PC-3 (cell line): ENCODE data around the gene KCNC1. TPM values are rescaled to one million over a fixed set of nuclear protein-coding genes. Genes with fewer than 3 reads are reported as not detected.

Experiments used
- ATAC-seq: fragments of 200-7000 bp; cut with Tn5 transposase; 2 replicates; pipeline ENCODE4 v1.9.1; 2020; ENCODE audit warnings: mild to moderate bottlenecking, moderate library complexity
- BruUV-seq: library from RNA; stranded (reverse); fragments of 400-500 nt; replicated peaks from 2 replicates; lab custom pipeline; 2021; lab: Mats Ljungman, UMichigan
- CTCF ChIA-PET: fragments of 300-600 bp; sonication (Branson Sonifier 250); formaldehyde crosslinking; loops from one replicate; lab custom pipeline; 2022; ENCODE audit warnings: antibody characterized with exemption; lab: Charles Lee
- POLR2A ChIA-PET: fragments of 300-600 bp; sonication (Branson Sonifier 250); formaldehyde crosslinking; loops from one replicate; lab custom pipeline; 2022; ENCODE audit warnings: antibody characterized with exemption; ENCODE audit not compliant: unreplicated experiment; lab: Charles Lee
- DNase-seq: peaks from one replicate; pipeline ENCODE4 v3.0.0-alpha.2; 2015
- H2AFZ ChIP-seq: fragments of 300-600 bp; sonication (generic); 2 replicates; pipeline ENCODE4 v1.6.0; 2016; ENCODE audit warnings: antibody characterized with exemption, low read length
- H3F3A ChIP-seq: fragments of 300-600 bp; sonication (generic); one replicate; pipeline ENCODE4 v1.6.0; 2017; ENCODE audit warnings: antibody characterized with exemption, low read length, control low read depth, mild to moderate bottlenecking; ENCODE audit not compliant: unreplicated experiment
- H3K27ac ChIP-seq: fragments of 300-600 bp; sonication (generic); 2 replicates; pipeline ENCODE4 v1.5.1; 2016; ENCODE audit warnings: mild to moderate bottlenecking, low read length
- H3K27me3 ChIP-seq: fragments of 300-600 bp; sonication (generic); 2 replicates; pipeline ENCODE4 v1.6.1; 2016; ENCODE audit warnings: low read length, mixed read lengths
- H3K36me3 ChIP-seq: fragments of 300-600 bp; sonication (generic); 2 replicates; pipeline ENCODE4 v1.6.1; 2016; ENCODE audit warnings: low read depth, mixed run types, low read length, mixed read lengths
- H3K4me1 ChIP-seq: fragments of 300-600 bp; sonication (generic); 2 replicates; pipeline ENCODE4 v1.5.1; 2016; ENCODE audit warnings: low read length; ENCODE audit not compliant: insufficient read depth
- H3K4me2 ChIP-seq: fragments of 300-600 bp; sonication (generic); 2 replicates; pipeline ENCODE4 v1.6.0; 2016; ENCODE audit warnings: low read length
- H3K4me3 ChIP-seq: fragments of 300-600 bp; sonication (generic); 2 replicates; pipeline ENCODE4 v1.5.1; 2016; ENCODE audit warnings: mild to moderate bottlenecking, low read length, mixed read lengths
- H3K79me2 ChIP-seq: fragments of 300-600 bp; sonication (generic); 2 replicates; pipeline ENCODE4 v1.6.1; 2017; ENCODE audit warnings: low read length, mixed read lengths
- H3K9ac ChIP-seq: fragments of 300-600 bp; sonication (generic); 2 replicates; pipeline ENCODE4 v1.6.0; 2016; ENCODE audit warnings: mild to moderate bottlenecking, low read length
- H3K9me2 ChIP-seq: fragments of 300-600 bp; sonication (generic); replicated peaks from 2 replicates; pipeline ENCODE4 v1.6.1; 2016; ENCODE audit warnings: mixed run types, low read length, mixed read lengths
- H3K9me3 ChIP-seq: fragments of 300-600 bp; sonication (generic); 2 replicates; pipeline ENCODE4 v1.6.1; 2016; ENCODE audit warnings: low read length, mixed read lengths
- H4K20me1 ChIP-seq: fragments of 300-600 bp; sonication (generic); 2 replicates; pipeline ENCODE4 v1.6.1; 2016; ENCODE audit warnings: low read length, mixed read lengths
- CTCF ChIP-seq: fragments of 300-600 bp; sonication (generic); conservative IDR thresholded peaks from 2 replicates; pipeline ENCODE4 v1.5.1; 2017; ENCODE audit warnings: antibody characterized with exemption, low read depth, mild to moderate bottlenecking, low read length
- EZH2 ChIP-seq: fragments of 300-600 bp; sonication (generic); IDR thresholded peaks from one replicate; pipeline ENCODE4 v1.6.1; 2017; ENCODE audit warnings: antibody characterized with exemption, mild to moderate bottlenecking, low read length; ENCODE audit not compliant: unreplicated experiment
- EZH2phosphoT487 ChIP-seq: fragments of 300-600 bp; sonication (generic); IDR thresholded peaks from 2 replicates; pipeline ENCODE4 v1.6.1; 2018; ENCODE audit warnings: mild to moderate bottlenecking, antibody characterized with exemption, low read length, borderline replicate concordance
- intact Hi-C: fragments of 100-400 bp; cut with micrococcal nuclease; formaldehyde crosslinking; loops from 2 replicates; pipeline ENCODE4 v1.9.0; 2023
- total RNA-seq: library from RNA; depleted of rRNA; stranded (reverse); fragments of >200 nt; gene quantifications from 2 replicates; pipeline ENCODE4 v1.2.3, GENCODE V29; 2014

KCNC1 gene
- total RNA-seq, 1 experiment from 2014 or later, result not detected

DNA sequence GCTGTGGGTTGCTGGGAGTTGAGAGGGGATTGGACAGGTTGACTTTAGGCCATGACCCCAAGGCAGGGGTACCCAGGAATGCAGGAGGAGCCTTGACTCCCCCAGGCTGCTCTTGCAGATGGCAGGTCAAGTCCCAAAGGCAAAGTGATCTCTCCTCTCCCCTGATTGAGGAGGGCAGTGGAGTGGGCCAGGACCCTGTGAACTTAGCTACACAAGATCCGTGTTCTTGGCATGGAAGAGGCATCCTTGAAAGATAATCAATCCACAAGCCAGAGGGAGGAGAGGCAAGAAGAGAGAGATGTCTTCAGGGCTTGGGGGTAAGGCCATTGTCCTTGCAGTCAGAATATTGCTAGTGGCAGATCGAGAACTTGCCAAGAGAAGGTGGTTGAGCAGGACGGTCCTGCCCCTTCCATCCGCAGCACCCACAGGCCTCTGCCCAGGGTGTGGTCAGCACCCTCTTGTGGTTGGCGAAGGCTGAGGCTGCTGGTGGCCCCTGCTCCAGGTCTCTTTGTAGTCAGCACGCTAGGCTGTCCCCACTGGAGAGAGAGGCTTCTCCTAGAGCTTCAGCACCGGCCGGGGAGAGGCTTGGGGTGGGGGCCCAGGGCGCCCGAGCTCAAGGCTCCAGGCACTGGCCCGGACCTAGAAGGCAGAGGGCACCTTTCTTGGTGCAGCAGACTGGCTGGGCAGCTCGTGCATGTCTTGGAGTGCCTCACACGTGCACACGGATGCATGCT is 45.4 kb downstream of the KCNC1 start:
- Histone ChIP-seq H3K27ac (no peak overlapping the region), H3K9me2 (no peaks in the 10 kb centered on the region), H3K9ac (no peak overlapping the region), H2AFZ (no peak overlapping the region), H3K27me3 (no peaks in the 10 kb centered on the region), H3K4me3 (no peak overlapping the region), H3K79me2 (no peaks in the 10 kb centered on the region), H4K20me1 (no peaks in the 10 kb centered on the region), H3F3A (no peaks in the 10 kb centered on the region), H3K4me2 (no peak overlapping the region), H3K9me3 (no peaks in the 10 kb centered on the region), H3K36me3 (no peaks in the 10 kb centered on the region), H3K4me1 (no peaks in the 10 kb centered on the region)
- TF ChIP-seq CTCF, result peak; percentile 43
- TF ChIP-seq EZH2, result no peak
- ChIA-PET CTCF (no interaction called here), POLR2A (no interaction called here)
- DNase-seq (peak; percentile 14), ATAC-seq (no peak; the same call in 1 of the 2 replicates)
- intact Hi-C loops, result no loop called here
- BruUV-seq, result no TSS peak

- Histone ChIP-seq H3K9me3 (no peaks in the 10 kb centered on the region), H3K9me2 (no peaks in the 10 kb centered on the region), H2AFZ (no peak overlapping the region), H3K79me2 (no peaks in the 10 kb centered on the region), H3K4me1 (no peaks in the 10 kb centered on the region), H3K27me3 (no peaks in the 10 kb centered on the region), H3K27ac (no peak overlapping the region), H3K9ac (no peak overlapping the region), H3F3A (no peaks in the 10 kb centered on the region), H3K4me3 (no peak overlapping the region), H3K4me2 (no peak overlapping the region), H3K36me3 (no peaks in the 10 kb centered on the region), H4K20me1 (no peaks in the 10 kb centered on the region)
- no peak for ATAC-seq
- intact Hi-C loops, result no loop called here
- no peak for TF ChIP-seq CTCF
- TF ChIP-seq EZH2, result no peak
- TF ChIP-seq EZH2phosphoT487, result no peak
- DNase-seq, result no peak
- ChIA-PET CTCF (no interaction called here), POLR2A (no interaction called here)
- no TSS peak for BruUV-seq
These were observed 46.1 kb downstream of the KCNC1 start for GRCh38 chr11:17780668-17781067.

- POLR2A ChIA-PET, result no interaction called here
- Histone ChIP-seq H3K4me3 (no peak overlapping the region), H3K9me2 (no peaks in the 10 kb centered on the region), H4K20me1 (no peaks in the 10 kb centered on the region), H3K9ac (no peak overlapping the region), H3F3A (no peaks in the 10 kb centered on the region), H3K4me1 (peaks cover under 1% of the 10 kb centered on the region; the same call in 1 of the 2 replicates), H3K27ac (no peak overlapping the region), H3K9me3 (no peaks in the 10 kb centered on the region), H2AFZ (no peak overlapping the region), H3K79me2 (no peaks in the 10 kb centered on the region), H3K27me3 (no peaks in the 10 kb centered on the region), H3K4me2 (no peak overlapping the region), H3K36me3 (no peaks in the 10 kb centered on the region)
- DNase-seq (no peak), ATAC-seq (no peak)
- intact Hi-C loops, result no loop called here
- no TSS peak for BruUV-seq
- TF ChIP-seq EZH2 (no peak), EZH2phosphoT487 (no peak), CTCF (no peak)
- CTCF ChIA-PET, result no interaction called here
These were observed 46.6 kb downstream of the KCNC1 start for GRCh38 chr11:17781221-17781620.
